Neural cell (in vitro differentiated cells): ENCODE data around the gene JCHAIN.

Experiments
- EZH2 ChIP-seq: fragments of 200-600, 300-800 bp; shearing (Covaris generic), sonication (generic); IDR thresholded peaks from 2 replicates; pipeline ENCODE4 v1.6.1; 2014; ENCODE audit warnings: antibody characterized with exemption, low read length, borderline replicate concordance, mild to moderate bottlenecking; ENCODE audit not compliant: insufficient read depth, poor library complexity, severe bottlenecking
- POLR2AphosphoS5 ChIP-seq: IDR thresholded peaks from 2 replicates; pipeline ENCODE4 v1.6.1; 2012
- TF ChIP-seq, protein P1 (sequence below): fragments of 450-650 bp; IDR thresholded peaks from 2 replicates; pipeline ENCODE4 v1.5.1; 2014; ENCODE audit warnings: antibody characterized with exemption, mild to moderate bottlenecking, moderate library complexity; ENCODE audit not compliant: poor library complexity, severe bottlenecking

DNA sequence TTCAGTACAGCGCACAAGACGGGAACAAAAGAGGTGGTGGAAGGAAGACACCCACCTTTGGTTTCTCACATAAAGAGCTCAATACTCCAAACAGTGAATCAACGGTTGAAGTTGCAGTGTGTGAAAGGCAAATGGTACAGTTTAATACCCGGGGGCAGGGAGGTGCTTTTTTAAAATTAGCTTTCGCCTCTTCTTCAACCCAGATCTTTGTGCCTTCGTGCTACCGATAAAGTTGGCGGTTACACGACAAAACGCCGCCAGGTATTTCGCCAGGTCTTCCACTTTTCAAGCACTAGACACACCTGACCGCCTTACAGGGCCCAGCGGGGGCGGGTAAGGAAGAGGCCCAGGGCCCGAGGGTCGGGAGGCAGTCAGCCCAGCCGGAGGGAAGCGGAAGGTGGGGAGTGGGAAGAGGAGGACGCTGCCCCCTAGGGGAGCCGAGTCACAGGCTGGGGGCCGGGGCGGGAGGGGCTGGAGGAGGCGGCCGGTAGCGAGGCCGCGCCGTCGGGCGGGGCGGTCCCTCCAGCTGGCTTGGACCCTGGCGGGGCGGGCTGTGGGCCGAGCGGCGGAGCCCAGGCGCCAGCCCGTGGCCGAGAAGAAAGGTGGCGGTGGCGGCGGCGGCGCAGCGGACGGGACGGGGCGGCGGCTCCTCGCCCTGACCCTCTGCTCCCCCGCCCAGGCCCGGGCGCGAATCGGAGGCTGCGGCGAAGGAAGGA is 38.1 kb upstream of the JCHAIN start:
- TF ChIP-seq, protein P1, sequence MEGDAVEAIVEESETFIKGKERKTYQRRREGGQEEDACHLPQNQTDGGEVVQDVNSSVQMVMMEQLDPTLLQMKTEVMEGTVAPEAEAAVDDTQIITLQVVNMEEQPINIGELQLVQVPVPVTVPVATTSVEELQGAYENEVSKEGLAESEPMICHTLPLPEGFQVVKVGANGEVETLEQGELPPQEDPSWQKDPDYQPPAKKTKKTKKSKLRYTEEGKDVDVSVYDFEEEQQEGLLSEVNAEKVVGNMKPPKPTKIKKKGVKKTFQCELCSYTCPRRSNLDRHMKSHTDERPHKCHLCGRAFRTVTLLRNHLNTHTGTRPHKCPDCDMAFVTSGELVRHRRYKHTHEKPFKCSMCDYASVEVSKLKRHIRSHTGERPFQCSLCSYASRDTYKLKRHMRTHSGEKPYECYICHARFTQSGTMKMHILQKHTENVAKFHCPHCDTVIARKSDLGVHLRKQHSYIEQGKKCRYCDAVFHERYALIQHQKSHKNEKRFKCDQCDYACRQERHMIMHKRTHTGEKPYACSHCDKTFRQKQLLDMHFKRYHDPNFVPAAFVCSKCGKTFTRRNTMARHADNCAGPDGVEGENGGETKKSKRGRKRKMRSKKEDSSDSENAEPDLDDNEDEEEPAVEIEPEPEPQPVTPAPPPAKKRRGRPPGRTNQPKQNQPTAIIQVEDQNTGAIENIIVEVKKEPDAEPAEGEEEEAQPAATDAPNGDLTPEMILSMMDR: peak; percentile 43
- TF ChIP-seq POLR2AphosphoS5: peak; percentile 69
- TF ChIP-seq EZH2: no peak
